GM18870 (cell line): ENCODE data around the gene NTN3.
A peak's percentile ranks its signal among the peaks of the same experiment; 100 is the strongest.
"Not testable (repeated sequence)": the region's sequence is repeated elsewhere in the genome, so short reads cannot be mapped to it uniquely, and the experiment has no call there.

Experiments used
- ATAC-seq: cut with Tn5 transposase; IDR thresholded peaks from one replicate; pipeline ENCODE4 v1.9.1; 2021; ENCODE audit warnings: moderate library complexity; ENCODE audit not compliant: unreplicated experiment

Gene NTN3

DNA sequence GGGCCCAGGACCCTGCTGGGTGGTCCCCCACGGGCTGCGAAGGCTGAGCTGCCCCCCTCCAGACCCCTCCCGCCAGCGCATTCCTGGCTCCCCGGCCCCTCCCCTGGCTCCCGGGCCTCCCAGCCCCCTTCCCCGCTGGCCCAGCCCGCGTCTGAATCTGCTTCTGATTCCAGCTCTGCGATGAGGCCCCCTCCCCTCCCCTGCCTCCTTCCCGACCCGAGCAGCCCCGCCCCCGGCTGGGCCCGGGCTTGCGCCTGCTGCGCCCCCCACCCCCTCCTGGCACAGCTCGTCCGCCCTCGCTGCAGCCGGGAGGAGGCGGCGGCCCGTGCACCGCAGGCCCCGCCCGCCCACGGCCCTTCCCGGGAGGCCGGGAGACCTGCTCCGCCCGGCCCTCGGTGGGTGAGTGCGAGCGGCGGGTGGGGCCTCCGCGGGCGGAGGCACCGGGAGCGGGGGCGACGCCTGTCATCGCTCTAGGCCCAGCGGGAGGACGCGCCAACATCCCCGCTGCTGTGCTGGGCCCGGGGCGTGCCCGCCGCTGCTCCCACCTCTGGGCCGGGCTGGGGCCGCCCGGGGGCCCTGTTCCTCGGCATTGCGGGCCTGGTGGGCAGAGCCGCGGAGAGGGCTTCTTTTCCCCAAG is at the start of gene NTN3:
Gene NTN3 (plus strand): TSS at position 282 of the 637 bp plus-strand sequence. CDS start 405 bp downstream, outside the sequence.
- no peak for ATAC-seq

DNA sequence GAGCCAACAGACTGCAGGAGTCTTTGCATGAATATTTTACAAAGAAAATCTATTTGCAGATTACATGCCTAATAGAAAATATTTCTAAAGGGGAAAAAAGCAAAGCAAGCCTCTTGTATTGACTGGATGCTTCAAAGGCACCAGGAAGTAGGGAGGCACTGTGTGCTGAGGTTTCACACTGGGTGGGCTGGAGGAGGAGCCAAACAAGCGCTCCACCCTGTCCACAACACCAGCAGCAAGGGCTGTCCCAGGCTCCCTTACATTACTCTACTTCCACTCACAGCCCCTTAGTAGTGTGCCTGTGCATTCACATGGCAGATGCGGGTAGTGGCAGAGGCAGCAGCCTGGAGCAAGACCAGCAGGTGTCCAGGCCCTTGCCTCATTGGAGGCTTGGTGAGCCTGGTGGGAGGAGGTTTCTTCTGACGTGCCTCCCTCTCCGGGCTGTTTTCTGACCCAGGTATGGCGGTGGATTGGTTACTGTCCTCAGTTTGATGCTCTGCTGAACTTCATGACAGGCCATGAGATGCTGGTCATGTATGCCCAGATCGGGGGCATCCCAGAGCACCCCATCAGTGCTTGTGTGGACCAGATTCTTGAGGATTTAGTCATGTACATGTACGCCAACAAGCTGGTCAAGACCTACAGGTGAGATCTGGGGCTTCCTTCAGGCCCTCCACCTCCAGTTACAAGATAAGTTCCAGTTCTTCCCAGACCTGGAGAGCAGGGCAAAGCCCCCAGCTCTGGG is 48.8 kb upstream of the NTN3 start:
- no peak for ATAC-seq

GRCh38 chr16:2424061-2425007 is 46.8 kb upstream of the NTN3 start:
- ATAC-seq = no peak

DNA sequence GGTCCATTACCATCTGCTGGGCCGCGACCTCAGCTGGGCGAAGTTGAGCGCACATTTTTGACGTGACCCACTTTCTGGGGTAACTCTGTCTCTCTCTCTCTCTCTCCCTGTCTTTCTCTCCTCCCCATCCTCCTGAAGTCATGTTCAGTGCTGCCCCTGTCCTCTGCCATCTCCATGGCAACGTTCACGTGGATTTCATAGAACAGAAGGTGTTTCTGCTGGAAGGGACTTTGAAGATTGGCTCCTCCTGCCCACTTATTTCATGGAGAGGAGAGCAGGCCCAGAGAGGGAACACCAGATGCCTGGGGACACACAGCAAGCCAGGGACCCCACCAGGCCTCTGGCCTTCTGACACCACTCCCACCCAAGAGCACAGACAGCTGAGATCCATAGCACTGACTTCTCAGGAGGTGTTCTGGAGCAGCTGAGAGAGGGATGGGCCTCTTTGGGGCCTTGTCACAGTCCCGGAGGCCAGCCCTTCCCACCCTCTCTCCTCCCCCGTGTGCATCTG is 46.0 kb upstream of the NTN3 start:
- ATAC-seq = no peak

DNA sequence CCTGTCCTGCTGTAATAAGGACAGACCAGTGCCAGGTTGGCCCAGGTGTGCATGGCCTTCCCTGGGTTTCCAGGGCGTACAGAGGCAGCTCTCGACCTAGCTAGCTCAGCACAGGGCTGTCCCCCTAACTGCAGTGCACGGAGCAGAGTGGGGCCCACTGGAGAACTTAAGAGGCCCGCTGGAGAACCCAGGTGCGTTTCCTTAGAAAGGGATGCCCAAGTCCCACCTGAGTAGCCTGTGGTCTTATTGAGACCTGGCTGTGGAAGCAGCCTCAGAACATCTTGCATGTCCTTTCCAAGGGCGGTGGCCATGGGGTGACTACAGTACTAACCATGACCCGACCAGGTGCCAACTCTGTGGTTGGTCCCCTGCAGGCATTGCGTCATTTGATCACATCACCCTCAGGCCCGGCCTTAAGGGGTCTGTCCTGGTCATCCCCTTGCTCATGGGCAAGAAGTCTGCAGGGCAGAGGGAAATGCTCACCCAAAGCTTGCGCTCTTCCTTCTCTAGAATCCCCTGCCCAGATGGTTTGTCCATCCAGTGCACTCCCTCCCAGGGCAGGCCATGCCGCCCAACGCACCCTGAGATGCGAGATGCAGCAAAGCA is 45.2 kb upstream of the NTN3 start:
- no peak for ATAC-seq

DNA sequence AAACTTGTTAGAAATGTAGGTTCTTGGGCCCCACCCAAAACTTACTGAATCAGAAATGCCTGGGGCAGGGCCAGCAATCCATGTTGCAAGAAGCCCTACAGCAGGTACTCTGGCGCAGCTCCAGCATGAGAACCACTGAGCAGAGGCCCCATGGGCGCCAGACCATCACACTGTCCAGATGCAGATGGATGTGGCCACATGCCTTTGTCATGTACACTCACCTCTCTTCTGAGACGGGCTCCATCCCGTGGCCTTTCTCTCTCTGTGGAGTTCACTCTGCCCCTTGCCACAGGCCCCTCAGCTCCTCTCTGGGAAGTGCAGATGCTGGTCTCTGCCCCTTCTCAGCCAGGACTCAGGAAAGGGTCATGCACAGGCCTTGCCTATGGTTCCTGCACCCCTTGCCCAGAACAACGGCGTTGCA is 44.1 kb upstream of the NTN3 start:
- ATAC-seq = no peak

GRCh38 chr16:2427526-2427925 is 43.6 kb upstream of the NTN3 start:
- no peak for ATAC-seq

DNA sequence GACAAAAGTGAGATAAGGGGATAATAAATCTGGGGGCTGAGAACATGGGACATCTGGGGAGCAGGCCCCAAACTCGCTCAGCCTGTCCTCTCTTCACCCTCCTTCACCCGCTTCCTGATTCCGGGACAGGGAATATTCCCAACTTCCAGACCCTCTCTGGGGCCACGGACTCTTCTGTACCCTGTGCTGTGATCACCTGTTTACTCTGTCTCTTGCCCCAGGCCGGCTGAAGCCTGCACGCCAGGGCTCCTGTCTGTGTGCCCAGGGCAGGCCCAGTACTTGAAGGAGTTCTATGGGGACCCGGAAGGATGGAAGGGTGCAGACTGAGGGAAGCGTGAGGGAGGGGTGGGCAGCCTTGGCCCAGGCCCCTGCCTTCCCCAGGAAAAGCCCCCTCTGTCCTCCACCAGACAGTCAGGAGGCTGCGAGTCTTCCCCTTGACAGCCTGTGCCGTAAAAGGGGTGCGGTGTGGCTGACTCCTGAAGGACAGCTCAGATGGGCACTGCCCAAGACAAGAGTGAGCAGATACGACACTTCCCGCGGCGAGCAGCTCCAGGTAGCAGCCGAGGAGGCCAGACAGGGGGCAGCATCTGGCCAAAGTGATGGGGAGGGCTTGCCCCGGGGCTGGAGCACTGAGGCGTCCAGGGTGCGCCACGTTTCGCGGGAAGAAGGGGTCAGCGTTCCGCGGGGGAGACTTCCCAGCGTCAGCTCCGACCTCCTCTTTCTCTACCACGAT is 42.9 kb upstream of the NTN3 start:
- ATAC-seq = no peak

DNA sequence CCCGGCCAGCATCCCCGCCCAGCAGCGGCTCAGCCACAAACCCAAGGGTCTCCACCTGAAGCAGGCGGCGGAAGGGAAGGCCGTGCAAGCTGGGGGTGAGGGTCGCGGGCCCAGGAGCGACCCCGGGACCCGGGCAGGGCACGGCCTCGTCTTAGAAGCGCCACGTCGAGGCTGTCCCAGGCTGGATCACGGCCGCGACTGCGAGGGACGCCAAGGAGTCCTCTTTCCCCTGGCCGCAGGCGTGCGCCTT is 42.4 kb upstream of the NTN3 start:
- no peak for ATAC-seq

- ATAC-seq = peak; percentile 64
Measured at GRCh38 chr16:2429034-2429770, 41.9 kb upstream of the NTN3 start, which contains the start of gene CCNF. CCNF (plus strand) TSS chr16:2429447; CDS start chr16:2429482, 35 bp downstream.

DNA sequence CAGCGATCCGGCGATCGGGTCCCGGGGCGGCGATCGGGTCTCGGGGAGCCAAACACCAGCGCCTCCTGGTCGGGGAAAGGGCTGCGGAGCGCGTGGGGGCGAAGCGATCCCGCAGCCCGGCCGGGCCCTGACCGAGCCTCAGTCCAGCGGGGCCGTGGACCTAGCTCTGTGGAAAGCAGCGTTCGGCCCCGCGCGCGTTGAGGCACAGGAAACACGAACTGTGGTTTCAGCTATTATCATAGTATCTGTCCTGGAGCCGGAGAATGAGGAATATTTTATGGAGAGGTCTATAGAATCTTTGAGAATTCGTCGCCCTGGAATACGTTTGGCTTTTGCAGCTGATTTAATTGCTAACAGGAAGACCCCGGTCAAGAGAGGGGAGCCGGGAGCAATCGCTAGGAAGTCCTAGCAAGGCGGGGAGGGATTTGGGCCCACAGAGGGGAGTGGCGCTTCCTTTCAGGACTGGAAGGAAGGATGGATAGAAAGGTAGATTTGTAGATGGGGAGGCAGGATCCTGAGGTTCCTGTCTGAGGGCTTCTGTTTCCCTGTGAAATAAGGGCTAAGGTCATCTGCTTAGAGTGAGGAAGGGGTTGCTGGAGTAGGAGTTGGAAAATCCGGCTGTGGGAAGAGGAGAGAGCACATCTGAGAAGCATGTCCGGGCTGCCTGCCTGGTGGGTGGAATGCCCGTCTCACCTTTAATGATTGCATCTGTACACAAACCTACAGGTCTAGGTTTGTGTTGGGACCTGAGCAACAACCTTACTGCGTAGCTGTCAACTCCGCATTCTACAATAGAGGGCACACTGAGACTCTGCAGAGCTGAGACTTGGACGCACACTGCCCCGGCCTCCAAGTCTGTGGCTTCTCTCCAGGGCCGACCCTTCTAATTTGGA is 41.1 kb upstream of the NTN3 start:
- no peak for ATAC-seq

DNA sequence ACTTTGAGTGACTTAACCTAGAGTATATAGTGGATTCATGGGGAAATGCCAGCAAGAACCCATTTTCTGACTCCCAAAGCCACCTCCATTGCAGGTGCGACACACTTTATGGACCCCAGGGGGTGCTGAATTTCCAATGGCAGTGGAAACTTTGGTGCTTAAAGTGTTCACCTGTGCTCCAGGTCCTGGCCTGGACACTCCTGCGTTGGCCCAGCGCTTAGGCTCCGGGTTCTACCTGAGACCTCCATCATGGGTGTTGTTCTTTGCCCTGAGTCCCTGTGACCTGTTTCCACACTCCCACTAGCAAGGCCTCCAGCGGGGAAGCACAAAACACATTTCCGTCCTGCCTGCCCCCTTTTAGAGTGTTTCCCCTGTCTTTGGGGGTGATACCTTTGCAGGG is 38.8 kb upstream of the NTN3 start:
- ATAC-seq = no peak

DNA sequence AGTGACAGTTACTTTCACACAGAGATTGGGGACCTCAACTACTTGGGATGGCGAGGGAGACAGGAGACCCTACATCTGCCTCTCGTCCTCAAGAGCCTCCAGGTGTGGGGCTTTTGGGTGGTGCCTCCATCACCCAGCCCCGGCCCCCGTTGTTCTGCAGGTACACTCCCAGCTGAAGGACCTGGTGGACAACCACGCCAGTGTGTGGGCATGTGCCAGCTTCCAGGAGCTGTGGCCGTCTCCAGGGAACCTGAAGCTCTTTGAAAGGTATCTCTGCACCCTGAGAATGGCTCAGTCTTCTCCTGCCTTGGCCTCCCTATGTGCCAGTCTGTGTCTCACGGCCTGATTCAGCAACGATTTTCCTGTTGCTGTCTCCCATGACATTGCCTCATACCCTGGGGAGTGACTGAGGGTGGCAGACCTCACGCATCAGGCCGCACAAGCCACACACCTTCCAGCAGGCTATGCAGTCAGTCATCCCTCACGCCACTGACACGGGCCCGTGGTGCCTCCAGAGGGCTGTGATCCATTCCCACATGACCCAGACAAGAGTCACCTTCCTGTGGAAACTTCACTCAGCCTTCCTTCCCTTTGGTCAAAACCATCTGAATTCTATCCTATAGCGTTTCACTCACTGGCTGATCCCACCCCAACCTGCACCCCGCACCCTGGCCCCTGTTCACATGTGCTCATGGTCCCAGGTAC is 38.1 kb upstream of the NTN3 start:
- ATAC-seq = no peak

- ATAC-seq = not testable (repeated sequence)
Measured at GRCh38 chr16:2435236-2435635, 35.9 kb upstream of the NTN3 start.

- no peak for ATAC-seq
Measured at GRCh38 chr16:2436110-2436509, 35.0 kb upstream of the NTN3 start.

DNA sequence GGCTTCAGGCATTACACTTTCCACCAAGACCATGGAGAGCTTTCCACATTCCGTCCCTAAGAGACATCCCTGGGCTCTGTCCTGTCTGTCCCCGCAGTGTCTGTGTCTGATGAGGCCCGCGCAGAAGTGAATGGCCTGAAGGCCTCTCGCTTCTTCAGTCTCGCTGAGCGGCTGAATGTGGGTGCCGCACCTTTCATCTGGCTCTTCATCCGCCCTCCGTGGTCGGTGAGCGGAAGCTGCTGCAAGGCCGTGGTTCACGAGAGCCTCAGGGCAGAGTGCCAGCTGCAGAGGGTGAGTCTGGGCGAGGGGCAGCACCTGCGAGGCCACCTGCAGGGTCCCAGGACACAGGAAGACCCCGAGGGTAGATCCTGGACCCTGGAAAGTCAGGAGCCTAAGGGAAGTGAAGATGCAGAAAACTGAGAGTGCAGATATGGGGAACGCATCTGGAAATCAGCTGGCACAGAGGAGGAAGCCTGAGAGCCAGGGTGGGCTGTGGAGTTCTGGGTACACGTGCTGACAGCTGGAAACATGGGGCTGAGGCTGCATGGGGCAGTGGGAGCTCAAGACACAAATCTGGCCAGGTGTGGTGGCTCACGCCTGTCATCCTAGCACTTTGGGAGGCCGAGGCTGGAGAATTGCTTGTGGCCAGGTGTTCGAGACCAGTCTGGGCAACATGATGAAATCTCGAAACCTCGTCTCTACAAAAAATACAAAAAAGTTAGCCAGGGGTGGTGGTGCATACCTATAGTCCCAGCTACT is 33.9 kb upstream of the NTN3 start:
- ATAC-seq = no peak

- ATAC-seq = no peak
Measured at GRCh38 chr16:2438121-2438520, 33.0 kb upstream of the NTN3 start.
